Astrocyte of the cerebellum (primary cell): ENCODE measurements around the gene PRELP.
"Not testable (repeated sequence)": the region's sequence is repeated elsewhere in the genome, so short reads cannot be mapped to it uniquely, and the experiment has no call there.

ENCODE experiments used
- DNase-seq: peaks from one replicate; pipeline ENCODE4 v3.0.0-alpha.2; 2011; ENCODE audit warnings: low read depth
- H3K4me3 ChIP-seq: 2 replicates; pipeline ENCODE4 v1.5.1; 2011; ENCODE audit warnings: mild to moderate bottlenecking, low read depth, low read length, moderate library complexity
- CTCF ChIP-seq: IDR thresholded peaks from 2 replicates; pipeline ENCODE4 v1.5.1; 2012; ENCODE audit warnings: low read length, low read depth, moderate library complexity, mild to moderate bottlenecking; ENCODE audit errors: missing control alignments
- in situ Hi-C: cut with HindIII; loops from 2 replicates; pipeline ENCODE4 v1.10.0; 2017; ENCODE audit warnings: low sequenced_read_pairs

PRELP gene

DNA sequence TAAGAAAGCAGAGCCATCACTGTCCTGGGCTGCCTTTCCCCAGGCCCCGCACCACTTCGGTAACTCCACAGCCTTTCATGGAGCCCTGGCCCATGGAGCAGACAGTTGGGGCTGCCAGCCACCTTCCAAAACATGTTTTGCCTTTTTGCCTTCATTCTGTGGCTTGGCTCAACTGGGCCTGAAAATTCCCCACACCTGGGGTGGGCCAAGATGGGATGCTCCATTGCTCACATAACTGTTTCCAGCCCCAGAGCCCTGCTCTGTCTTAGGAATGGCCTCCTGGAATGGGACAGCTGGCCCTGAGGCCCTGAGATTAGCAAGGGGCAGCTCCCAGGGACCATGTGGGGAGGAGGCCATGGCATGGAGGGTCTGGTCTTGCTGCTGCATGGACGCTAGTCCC, 10.9 kb upstream of the PRELP start:
- in situ Hi-C loops: loop anchor here (5.0 kb wide), 1 partner anchor 37 kb away; no protein-coding TSS in a partner anchor
- TF ChIP-seq CTCF: no peak
- no peak for DNase-seq
- H3K4me3 ChIP-seq: no peak overlapping the region

DNA sequence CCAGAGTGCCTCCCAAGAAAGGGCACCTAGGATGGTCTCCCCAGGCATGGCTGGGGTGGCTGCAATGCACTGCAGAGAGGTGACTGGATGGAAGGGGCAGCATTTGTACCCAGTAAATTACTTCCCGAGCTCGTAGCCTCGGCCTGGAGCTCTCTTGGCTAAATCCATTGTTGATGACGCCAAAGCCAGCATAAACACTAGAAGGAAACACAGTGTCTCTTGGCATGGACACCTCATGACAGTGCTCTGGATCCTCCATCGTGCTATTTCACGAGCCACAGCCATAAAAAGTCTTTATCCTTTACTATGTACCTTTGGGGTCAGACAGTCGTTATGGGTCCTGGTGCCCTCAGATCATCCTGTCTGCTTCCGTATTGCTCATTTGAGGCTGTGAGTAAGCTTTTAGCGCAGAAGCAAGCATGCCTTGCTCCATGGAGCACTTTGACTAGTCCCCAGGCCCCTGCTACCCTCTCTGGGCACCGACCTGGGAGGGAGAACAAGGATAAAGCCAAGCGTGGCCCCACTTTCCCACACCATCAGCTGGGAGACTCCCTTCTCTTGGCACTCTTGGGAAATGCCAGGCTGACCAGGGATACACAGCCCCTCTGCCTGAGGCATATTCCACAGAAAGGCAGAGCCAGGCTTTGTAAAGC, 10.3 kb upstream of the PRELP start:
- no peak overlapping the region for H3K4me3 ChIP-seq
- in situ Hi-C loops: loop anchor here (5.0 kb wide), 1 partner anchor 38 kb away; no protein-coding TSS in a partner anchor
- no peak for DNase-seq
- no peak for TF ChIP-seq CTCF

DNA sequence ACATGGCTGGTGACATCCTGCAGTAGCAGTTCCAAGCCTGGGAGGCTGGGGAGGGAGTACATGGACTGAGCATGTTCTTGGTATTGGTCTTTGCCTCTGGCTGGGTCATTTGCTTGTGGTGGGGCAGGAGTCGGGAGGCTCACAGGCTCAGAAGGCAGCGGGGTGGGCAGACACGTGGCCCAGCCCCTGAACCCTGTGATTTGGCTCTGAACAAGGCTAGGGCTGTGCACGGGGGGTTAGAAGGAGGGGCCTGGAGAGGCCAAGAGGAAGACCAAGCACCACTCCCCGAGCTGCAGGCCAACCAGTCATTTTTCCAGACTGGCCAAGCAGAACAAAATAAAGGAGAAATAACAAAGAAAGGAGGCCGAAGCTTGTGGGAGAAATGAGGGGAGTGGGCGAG, 9.7 kb upstream of the PRELP start:
- in situ Hi-C loops: loop anchor here (5.0 kb wide), 1 partner anchor 39 kb away; no protein-coding TSS in a partner anchor
- no peak for TF ChIP-seq CTCF
- no peak for DNase-seq
- no peak overlapping the region for H3K4me3 ChIP-seq

DNA sequence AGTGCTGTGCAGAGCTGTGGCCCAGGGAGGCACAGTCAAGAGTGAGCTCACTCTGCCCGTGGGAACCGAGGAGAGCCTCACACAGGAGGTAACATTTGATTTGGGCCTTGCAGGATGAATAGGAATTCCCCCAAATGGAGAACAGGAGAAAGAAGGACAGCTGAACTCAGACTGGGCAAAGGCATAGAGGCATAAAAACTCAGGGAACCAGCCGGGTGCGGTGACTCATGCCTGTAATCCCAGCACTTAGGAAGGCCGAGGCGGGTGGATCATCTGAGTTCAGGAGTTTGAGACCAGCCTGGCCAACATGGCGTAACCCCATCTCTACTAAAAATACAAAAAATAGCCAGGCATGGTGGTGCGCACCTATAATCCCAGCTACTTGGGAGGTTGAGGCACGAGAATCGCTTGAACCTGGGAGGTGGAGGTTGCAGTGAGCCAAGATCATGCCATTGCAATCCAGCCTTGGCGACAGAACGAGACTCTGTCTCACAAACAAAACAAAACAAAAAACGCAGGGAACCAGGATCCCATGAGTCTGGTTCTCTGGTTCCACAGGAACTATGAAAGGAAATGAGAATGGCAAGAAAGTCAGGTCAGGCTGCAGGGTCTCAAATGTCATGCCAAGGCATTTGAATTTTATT, 8.6 kb upstream of the PRELP start:
- H3K4me3 ChIP-seq, DNase-seq: not testable (repeated sequence)
- in situ Hi-C loops: loop anchor here (5.0 kb wide), 1 partner anchor 40 kb away; no protein-coding TSS in a partner anchor

GRCh38 chr1:203467550-203467921, 8.1 kb upstream of the PRELP start:
- DNase-seq: no peak
- no peak overlapping the region for H3K4me3 ChIP-seq
- in situ Hi-C loops: loop anchor here (5.0 kb wide), 1 partner anchor 40 kb away; no protein-coding TSS in a partner anchor
- no peak for TF ChIP-seq CTCF

DNA sequence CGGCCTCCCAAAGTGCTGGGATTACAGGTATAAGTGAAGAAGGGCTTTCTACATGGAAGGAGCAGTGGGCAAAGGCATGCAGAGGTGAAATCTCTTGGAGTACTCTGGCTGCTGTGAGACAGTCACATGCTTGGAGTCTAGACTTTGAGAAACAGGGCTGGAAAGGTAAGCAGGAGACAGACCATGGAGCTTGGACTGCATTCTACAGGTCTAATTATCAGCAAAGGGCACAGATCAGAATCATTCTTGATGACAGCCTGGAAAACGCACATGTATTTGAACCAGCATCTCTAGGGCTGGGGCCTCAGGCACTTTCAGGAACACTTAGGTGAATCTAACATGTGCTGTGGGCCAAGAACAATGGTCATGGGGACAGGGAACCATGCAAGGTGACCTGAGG, 7.3 kb upstream of the PRELP start:
- no peak overlapping the region for H3K4me3 ChIP-seq
- in situ Hi-C loops: loop anchor here (5.0 kb wide), 1 partner anchor 41 kb away; no protein-coding TSS in a partner anchor
- no peak for TF ChIP-seq CTCF
- no peak for DNase-seq

DNA sequence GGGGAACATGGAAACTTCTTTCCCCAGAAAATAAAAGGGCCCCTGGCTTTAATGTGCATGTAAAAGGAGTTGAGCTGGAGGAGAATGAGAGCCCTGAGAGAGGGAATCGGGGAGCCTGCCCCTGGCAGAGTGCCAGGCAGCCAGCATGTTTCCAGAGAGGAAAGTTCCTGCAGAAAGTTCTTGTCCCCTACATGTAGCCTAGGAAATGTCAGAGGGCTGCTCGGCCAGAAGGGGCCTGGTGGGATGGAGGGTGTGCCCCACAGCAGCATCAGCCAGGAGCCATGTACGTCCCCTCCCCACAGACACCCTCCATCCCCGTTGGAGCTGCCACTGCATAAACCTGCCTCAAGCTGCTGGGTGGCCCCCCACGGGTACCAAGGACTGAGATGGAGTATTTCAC, 5.4 kb upstream of the PRELP start:
- no peak overlapping the region for H3K4me3 ChIP-seq
- no peak for DNase-seq
- no peak for TF ChIP-seq CTCF
- in situ Hi-C loops: no loop called here
